HG03025 (cell line): ENCODE results near the gene CYBA.

Experiments
- ATAC-seq: cut with Tn5 transposase; IDR thresholded peaks from one replicate; pipeline ENCODE4 v1.9.1; 2021; ENCODE audit warnings: mild to moderate bottlenecking, moderate library complexity; ENCODE audit not compliant: unreplicated experiment, low FRiP score

CYBA gene

GRCh38 chr16:88647178-88648070, 3.4 kb downstream of the CYBA start:
- no peak for ATAC-seq

DNA sequence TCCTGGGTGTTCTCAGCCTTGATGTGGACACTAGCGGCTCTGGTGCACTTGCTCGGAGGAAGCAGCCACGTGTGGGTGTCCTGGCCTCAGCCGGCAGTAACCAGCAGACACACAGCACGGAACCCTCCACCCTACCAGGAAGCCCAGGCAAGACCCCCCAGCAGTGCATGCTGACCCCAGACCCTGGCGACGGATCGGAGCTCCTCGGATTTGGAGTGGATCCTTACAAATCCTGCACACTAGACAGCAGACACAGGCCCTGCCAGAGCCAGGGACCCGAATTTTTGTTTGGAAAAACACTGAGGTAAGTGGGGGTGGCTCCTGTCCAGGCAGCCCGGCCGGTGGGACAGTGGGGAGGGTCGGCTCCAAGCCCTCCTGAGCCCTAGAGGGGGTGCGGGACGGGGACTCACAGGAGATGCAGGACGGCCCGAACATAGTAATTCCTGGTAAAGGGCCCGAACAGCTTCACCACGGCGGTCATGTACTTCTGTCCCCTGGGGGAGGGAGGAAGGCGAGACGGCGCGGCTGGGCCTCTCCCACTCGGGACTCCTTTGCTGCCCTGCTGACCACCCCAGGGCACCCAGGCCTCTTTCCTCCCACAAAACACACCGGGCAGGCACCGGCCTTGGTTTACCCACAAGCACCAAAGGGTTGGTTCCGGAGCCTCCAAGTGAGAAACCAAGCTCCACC, 4.4 kb downstream of the CYBA start:
- ATAC-seq: no peak

GRCh38 chr16:88645941-88646340, 4.9 kb downstream of the CYBA start:
- no peak for ATAC-seq

GRCh38 chr16:88645455-88645854, 5.4 kb downstream of the CYBA start:
- ATAC-seq: no peak

DNA sequence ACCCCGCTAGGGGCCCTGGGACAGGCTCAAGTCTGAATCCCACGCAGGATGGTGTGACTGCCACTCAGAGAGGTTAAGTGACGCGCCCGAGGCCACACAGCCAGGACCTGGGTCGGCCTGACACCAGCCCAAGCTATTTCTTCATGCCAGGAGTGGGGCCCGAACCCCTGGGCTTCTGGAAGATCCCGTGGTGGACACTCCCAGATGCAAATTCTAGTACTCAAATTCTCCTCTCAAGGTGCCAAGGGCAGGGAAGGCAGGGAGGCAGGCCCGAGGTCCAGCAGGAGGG, 7.3 kb downstream of the CYBA start:
- ATAC-seq: no peak

DNA sequence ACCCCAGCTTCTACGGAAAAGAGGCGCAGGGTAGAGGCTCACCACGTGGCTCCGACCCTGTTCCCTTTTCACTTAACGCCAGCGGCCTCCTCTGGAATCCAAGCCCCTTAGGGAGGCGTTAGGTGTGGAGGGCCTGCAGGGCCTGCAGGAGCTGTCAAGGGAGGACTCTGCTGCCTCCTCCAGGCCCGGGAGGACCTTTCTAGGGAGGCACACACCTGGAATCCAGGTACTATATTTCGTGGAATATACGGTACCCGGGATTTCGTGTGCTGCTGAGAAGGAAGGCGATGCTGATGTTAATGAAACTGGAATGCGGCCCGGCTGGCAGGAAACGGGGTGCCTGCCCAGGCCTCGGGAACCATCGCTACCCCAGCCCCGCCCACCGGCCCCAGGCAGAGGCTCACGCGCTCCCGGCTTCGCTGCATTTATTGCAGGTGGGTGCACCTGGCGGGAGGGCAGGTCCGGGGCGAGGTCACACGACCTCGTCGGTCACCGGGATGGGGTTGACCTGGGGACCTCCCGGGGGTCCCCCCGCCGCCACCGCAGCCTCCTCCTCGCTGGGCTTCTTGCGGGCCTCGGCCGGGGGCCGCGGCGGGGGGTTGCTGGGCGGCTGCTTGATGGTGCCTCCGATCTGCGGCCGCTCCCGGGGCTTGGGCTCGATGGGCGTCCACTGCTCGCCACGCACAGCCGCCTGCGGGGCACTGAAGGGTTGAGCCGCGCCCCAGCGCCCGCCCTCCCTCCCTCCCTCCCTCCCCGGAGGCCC, 7.8 kb downstream of the CYBA start:
- ATAC-seq: no peak

DNA sequence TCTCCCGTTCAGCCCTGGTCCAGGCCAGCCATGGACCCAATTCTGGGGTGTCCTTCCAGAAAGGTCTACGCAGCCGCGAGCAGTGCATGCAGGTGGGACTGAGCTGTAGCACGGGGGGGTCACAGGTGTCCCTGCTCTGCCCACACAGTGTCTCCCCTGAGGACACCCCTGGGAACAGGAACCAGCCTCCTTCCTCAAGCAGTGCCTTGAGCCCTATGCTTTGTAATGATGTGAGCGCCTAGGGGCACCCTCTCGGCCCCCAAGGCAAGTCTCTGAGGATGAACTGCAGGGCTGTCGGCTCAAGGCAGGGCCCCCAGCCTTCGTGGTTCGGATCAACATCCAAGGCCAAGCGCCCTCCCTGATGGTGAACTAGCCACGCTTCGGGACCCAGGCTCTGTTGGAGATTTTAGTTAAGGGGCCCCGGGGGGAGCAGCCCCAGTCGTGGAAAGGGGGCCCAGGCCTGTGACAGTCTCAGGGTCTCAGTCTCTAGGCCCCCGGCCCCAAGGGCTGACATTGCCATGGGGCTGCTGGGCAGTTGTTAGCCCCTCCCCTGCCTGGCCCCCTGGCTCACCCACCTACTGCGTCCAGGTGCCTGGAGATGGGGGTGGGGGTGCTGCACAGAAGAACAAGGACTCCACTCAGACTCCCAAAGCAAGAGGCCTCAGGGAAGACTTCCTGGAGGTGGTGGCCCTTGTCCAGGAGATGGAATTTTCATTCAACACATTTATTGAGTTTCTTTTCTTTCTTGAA, 10.2 kb downstream of the CYBA start:
- ATAC-seq: no peak

DNA sequence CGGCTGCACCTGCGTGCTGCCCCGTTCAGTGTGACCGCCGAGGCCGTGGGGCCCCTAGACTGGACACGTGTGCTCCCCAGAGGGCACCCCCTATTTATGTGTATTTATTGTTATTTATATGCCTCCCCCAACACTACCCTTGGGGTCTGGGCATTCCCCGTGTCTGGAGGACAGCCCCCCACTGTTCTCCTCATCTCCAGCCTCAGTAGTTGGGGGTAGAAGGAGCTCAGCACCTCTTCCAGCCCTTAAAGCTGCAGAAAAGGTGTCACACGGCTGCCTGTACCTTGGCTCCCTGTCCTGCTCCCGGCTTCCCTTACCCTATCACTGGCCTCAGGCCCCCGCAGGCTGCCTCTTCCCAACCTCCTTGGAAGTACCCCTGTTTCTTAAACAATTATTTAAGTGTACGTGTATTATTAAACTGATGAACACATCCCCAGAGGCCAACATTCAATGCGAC, 10.8 kb downstream of the CYBA start:
- ATAC-seq: no peak

DNA sequence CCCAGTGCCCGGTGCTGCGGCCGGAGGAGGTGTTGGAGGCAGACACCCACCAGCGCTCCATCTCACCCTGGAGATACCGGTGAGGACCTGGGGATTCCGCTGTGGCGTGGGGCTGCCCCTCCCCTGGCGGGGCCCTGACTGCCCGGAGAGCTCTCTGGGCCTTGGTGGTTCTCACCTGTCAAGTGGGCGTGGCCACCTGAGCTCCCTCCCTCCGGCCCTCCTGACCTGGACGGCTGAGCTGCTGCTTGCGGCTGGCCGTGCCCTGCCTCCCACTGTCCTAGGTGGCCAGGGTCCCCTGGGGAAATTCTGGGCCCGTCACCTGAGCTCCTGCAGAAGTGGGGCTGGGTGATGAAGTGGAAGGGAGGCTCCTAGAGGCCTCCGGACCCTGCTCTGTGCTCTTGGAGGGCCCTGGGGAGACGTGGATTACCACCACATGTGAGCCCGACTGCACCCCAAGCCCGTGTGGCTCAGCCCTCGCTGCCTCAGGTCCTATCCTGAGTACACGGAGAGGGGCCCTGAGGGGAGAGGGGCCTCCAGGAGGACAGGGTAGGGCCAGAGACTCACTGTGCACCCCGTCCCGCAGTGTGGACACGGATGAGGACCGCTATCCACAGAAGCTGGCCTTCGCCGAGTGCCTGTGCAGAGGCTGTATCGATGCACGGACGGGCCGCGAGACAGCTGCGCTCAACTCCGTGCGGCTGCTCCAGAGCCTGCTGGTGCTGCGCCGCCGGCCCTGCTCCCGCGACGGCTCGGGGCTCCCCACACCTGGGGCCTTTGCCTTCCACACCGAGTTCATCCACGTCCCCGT, 11.4 kb downstream of the CYBA start:
- ATAC-seq: no peak

GRCh38 chr16:88638323-88639230, 12.3 kb downstream of the CYBA start, which contains the start of gene IL17C:
Gene IL17C, plus strand, starts transcription at chr16:88638572. Its CDS starts 70 bp downstream, at chr16:88638642.
- no peak for ATAC-seq

GRCh38 chr16:88636488-88637265, 14.2 kb downstream of the CYBA start:
- no peak for ATAC-seq

DNA sequence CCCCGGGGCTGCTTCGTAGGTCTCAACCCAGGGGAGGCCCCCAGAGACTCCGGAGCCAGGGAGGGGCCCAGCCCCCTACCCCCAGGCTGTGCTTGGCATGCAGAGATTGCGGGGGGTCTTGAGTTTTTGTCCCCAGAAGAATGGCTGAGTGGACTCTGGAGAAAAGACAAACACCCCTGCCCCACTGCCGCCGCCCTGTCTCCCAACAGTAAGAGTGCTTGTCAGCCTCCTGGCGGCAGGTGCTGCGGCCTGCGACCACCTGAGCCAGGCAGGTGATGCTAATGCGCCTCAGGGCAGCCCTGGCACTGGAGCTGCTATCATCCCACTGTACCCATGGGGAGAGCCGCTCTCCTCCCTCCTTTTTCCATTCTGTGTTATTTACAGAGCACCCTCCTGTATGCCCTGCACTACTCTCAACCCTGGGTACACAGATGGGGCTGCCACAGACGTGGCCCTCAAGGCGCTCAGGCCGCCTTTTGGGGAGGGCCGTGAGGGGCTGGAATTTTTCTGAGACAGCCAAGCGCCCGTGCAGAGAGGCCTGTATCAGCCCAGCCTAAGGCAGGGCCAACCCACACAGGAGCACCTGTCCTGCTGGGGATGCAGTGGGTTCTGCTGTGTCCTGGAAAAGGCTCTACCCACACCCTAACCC, 15.1 kb downstream of the CYBA start:
- ATAC-seq: no peak

DNA sequence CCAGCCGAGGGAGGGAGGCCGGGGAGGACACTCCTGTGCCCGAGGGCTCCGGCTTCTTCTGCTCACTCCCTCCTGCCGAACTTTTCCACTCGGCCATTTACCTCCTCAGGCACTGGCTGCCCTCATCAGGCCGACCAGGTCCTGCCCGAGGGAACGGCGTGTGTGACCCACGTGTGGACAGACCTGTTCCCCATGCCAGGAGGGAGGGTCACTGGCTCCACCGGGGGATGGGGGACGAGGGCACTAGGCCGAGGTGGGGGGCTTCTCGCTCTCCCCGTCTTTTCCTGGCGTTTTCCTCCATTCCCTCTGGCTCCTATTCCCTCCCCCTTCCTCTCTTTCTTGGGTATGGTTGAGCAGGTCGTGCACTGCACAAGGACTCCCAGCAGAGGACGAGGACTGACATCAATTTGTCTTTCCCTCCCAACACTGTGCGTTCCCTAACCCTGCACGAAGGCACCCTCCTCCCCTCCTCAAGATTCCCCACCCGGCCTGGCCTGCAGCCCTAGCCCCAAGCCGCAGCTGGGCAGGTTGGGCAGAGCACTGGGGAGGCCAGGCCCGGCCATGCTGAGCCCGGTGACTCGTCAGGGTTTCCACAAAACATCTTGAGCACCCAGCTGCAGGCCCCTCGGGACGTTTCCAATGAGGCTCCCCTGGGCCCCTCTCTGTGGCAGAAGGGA, 15.7 kb downstream of the CYBA start:
- ATAC-seq: no peak

GRCh38 chr16:88634141-88634993, 16.5 kb downstream of the CYBA start:
- no peak for ATAC-seq

DNA sequence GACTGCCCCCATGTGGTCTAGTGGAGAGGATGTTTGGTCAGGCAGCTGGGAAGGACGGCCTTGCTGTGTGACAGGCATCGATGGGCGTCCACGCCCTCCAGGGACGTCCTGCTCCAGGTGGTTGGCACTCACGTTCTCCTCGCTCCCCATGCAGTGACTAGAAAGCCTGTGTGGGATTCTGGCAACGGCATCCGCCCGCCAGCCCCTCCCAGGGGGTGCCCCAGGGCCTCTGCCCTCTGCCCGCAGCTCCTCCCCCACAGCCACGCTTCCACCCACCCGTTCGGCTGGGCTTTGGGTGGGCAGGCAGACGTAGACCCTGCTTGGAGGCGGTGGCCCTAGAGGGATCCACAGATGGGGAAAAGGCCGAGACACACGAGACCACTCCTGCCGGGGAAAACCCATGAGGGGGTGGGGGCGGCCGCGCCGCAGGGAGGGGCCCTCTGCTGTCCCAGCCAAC, 17.1 kb downstream of the CYBA start:
- no peak for ATAC-seq

- ATAC-seq: no peak
Measured at GRCh38 chr16:88632587-88632930, 18.3 kb downstream of the CYBA start.
